Subcutaneous abdominal adipose tissue (tissue), 5 donors: Measurements from ENCODE around the gene PALLD.
"Not testable (repeated sequence)": the region's sequence is repeated elsewhere in the genome, so short reads cannot be mapped to it uniquely, and the experiment has no call there.

ENCODE experiments used
- H3K27ac ChIP-seq: one replicate; pipeline ENCODE4 v1.7.0; 2013; ENCODE audit warnings: low read depth, mild to moderate bottlenecking, inconsistent platforms, low read length, moderate library complexity
- H3K27me3 ChIP-seq, 5 donors: one replicate each; pipeline ENCODE4 v1.7.0; 2013; ENCODE audit warnings: low read length in 5 of 5, inconsistent platforms in 1 of 5; ENCODE audit not compliant: control insufficient read depth in 5 of 5, insufficient read depth in 4 of 5
- H3K36me3 ChIP-seq, 5 donors: one replicate each; pipeline ENCODE4 v1.7.0; 2013; ENCODE audit warnings: low read length in 5 of 5; ENCODE audit not compliant: control insufficient read depth in 5 of 5, insufficient read depth in 5 of 5
- H3K4me1 ChIP-seq, 5 donors: one replicate each; pipeline ENCODE4 v1.7.0; 2013; ENCODE audit warnings: low read length in 5 of 5, mild to moderate bottlenecking in 3 of 5, moderate library complexity in 1 of 5; ENCODE audit not compliant: control insufficient read depth in 5 of 5, insufficient read depth in 5 of 5
- H3K4me3 ChIP-seq, 5 donors: one replicate each; pipeline ENCODE4 v1.7.0; 2013; ENCODE audit warnings: low read length in 5 of 5, low read depth in 1 of 5
- H3K9ac ChIP-seq, 5 donors: one replicate each; pipeline ENCODE4 v1.7.0; 2013; ENCODE audit warnings: low read length in 5 of 5, mild to moderate bottlenecking in 4 of 5, moderate library complexity in 3 of 5
- H3K9me3 ChIP-seq, 5 donors: one replicate each; pipeline ENCODE4 v1.7.0; 2013; ENCODE audit warnings: low read length in 5 of 5; ENCODE audit not compliant: control insufficient read depth in 5 of 5
- donor health status: healthy.
- donor health status: healthy.
- donor health status: healthy.
- donor health status: healthy.
- donor health status: healthy.

PALLD gene

GRCh38 chr4:168717847-168718246 is 221.0 kb downstream of the PALLD start:
- H3K27me3 ChIP-seq = no peaks in the 10 kb centered on the region
- H3K27ac ChIP-seq = no peak overlapping the region
- H3K9me3 ChIP-seq = no peaks in the 10 kb centered on the region
- H3K36me3 ChIP-seq = no peaks in the 10 kb centered on the region
- H3K9ac ChIP-seq = no peak overlapping the region
- no peak overlapping the region for H3K4me3 ChIP-seq
- H3K4me1 ChIP-seq = peaks cover 0 to 3% (median 0%) of the 10 kb centered on the region in 5 donors

DNA sequence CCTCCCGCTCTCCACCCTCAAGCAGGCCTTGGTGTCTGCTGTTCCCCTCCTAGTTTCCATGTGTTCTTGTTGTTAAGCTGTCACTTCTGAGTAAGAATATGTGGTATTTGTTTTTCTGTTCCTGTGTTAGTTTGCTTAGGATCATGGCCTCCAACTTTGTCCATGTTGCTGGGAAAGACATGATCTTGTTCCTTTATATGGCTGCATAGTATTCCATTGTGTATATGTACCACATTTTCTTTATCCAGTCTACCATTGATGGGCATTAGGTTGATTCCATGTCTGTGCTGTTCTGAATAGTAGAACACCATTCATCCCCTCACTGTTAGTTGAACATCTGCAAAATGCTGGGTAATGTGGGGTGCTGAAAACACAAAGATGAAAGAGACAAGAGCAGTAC is 222.9 kb downstream of the PALLD start:
- no peaks in the 10 kb centered on the region for H3K9me3 ChIP-seq
- H3K9ac ChIP-seq = no peak overlapping the region
- peaks cover 0 to 11% (median 5%) of the 10 kb centered on the region in 5 donors for H3K4me1 ChIP-seq
- no peak overlapping the region for H3K27ac ChIP-seq
- H3K36me3 ChIP-seq = no peaks in the 10 kb centered on the region
- no peaks in the 10 kb centered on the region for H3K27me3 ChIP-seq
- no peak overlapping the region for H3K4me3 ChIP-seq

DNA sequence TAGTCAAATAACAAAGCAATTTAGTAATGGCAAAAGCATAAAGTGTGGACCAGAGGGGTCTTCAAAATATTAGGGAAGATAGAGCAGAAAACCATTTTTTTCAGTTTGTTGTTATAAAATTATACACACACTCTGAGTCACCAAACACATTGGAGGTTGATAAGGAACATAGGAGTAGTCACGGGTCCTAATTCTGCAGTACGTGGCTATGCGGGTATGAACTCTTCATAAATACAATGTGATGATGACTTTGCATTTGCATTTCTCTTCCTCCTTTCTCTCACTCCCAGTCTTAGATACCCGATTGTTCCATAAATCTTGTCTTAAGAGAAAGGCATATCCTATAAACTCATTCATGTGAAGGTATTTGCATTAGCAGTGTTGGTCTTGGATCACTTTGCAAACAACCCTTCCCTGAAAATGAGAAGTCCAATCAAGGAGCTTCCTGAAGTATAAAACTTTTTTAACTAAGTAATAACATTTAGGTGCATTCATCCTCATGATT is 223.6 kb downstream of the PALLD start:
- H3K9ac ChIP-seq = no peak overlapping the region
- H3K4me1 ChIP-seq = peaks cover 0 to 11% (median 5%) of the 10 kb centered on the region in 5 donors
- no peaks in the 10 kb centered on the region for H3K36me3 ChIP-seq
- H3K27me3 ChIP-seq = no peaks in the 10 kb centered on the region
- no peaks in the 10 kb centered on the region for H3K9me3 ChIP-seq
- no peak overlapping the region for H3K4me3 ChIP-seq
- H3K27ac ChIP-seq = no peak overlapping the region

DNA sequence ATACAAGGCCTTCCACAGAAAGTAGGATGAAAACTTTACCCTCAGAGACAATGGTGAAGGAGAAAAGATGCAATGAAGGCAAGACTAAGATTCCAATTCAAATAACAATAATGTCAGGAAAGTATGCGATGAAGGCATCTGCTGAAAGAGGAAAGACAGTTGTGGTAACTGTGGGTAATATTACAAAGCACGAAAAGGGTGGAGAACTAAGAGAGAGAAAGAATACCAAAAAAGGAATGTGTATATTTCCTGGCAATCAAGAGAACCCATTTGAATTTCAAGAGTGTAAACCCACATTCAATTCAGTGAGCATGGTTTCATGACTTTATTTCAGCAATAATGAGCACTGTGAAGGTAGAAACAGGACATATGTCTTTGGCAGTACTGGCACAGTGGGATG is 225.5 kb downstream of the PALLD start:
- peaks cover 0 to 6% (median 0%) of the 10 kb centered on the region in 5 donors for H3K9me3 ChIP-seq
- H3K27ac ChIP-seq = no peak overlapping the region
- H3K27me3 ChIP-seq = no peaks in the 10 kb centered on the region
- no peaks in the 10 kb centered on the region for H3K36me3 ChIP-seq
- H3K4me1 ChIP-seq = peaks cover 0 to 11% (median 5%) of the 10 kb centered on the region in 5 donors
- no peak overlapping the region for H3K4me3 ChIP-seq
- H3K9ac ChIP-seq = no peak overlapping the region

DNA sequence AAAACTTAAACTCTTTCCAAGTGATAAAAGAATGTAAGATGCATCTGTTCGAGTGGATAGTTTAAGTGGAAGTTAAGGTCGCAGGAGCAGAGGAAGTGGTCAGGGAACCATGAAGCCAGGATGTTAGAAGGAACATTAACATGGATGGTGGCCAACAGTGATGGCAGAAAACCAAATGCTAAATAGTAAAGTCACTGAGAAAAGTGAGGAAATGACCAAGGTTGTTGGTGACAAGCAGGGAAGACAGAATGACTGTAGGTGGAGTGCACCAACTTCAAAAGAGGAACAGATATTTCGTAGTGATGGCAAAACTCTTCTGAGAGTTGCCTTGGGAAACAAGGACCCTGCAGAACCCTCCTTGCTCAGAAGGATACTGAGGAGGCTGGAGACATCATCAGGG is 226.2 kb downstream of the PALLD start:
- peaks cover 0 to 7% (median 0%) of the 10 kb centered on the region in 5 donors for H3K9me3 ChIP-seq
- H3K4me1 ChIP-seq = peaks cover 0 to 11% (median 5%) of the 10 kb centered on the region in 5 donors
- no peak overlapping the region for H3K4me3 ChIP-seq
- no peak overlapping the region for H3K9ac ChIP-seq
- no peak overlapping the region for H3K27ac ChIP-seq
- H3K27me3 ChIP-seq = no peaks in the 10 kb centered on the region
- no peaks in the 10 kb centered on the region for H3K36me3 ChIP-seq

GRCh38 chr4:168723569-168723968 is 226.7 kb downstream of the PALLD start:
- Histone ChIP-seq H3K36me3 (no peaks in the 10 kb centered on the region), H3K27ac (no peak overlapping the region)

GRCh38 chr4:168724243-168724642 is 227.4 kb downstream of the PALLD start:
- H3K36me3 ChIP-seq = no peaks in the 10 kb centered on the region
- no peak overlapping the region for H3K9ac ChIP-seq
- no peak overlapping the region for H3K27ac ChIP-seq
- peaks cover 0 to 11% (median 5%) of the 10 kb centered on the region in 5 donors for H3K4me1 ChIP-seq
- no peaks in the 10 kb centered on the region for H3K27me3 ChIP-seq
- H3K4me3 ChIP-seq = no peak overlapping the region
- H3K9me3 ChIP-seq = peaks cover 0 to 7% (median 0%) of the 10 kb centered on the region in 5 donors

More at GRCh38 chr4:168723569-168723968, 226.7 kb downstream of the PALLD start:
- Histone ChIP-seq H3K9ac (no peak overlapping the region), H3K4me1 (peaks cover 0 to 11% (median 5%) of the 10 kb centered on the region in 5 donors), H3K27me3 (no peaks in the 10 kb centered on the region), H3K9me3 (peaks cover 0 to 7% (median 0%) of the 10 kb centered on the region in 5 donors), H3K4me3 (no peak overlapping the region)

DNA sequence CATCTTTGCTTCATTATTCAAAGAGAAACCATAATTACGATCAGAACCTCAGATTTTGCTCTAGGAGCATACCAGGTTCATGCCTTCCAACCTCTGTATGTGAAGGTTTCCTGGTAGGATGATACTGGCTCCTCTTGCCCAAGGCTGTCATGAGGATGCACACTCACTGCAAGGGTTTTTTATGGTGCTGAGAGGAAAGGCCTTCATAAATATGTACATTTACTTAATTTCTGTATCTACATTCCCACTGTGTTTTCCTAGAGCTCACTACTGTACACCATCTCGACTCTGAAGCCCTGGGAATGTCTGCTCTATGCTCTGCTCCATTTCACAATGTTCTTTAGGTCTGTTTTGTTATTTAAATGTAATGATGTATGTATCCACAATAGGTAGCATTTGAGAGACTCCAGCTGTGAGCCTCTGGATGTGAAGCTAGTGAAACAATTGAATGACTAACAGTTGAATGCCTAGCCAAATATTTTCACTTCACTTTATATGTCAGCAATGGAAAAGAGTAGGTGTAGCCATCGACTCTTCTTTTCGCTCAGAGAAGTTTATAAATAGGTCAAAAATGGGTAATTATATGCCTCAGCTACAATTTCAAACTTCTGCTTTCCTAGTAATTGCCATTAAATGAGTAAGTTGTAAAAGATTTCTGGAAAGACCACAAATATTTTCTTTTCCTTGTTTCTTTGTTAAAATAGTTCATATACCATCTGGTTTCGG is 228.0 kb downstream of the PALLD start:
- no peak overlapping the region for H3K27ac ChIP-seq
- H3K36me3 ChIP-seq = no peaks in the 10 kb centered on the region
- no peaks in the 10 kb centered on the region for H3K27me3 ChIP-seq
- peaks cover 0 to 11% (median 5%) of the 10 kb centered on the region in 5 donors for H3K4me1 ChIP-seq
- H3K9ac ChIP-seq = no peak overlapping the region
- no peak overlapping the region for H3K4me3 ChIP-seq
- H3K9me3 ChIP-seq = peaks cover 0 to 7% (median 0%) of the 10 kb centered on the region in 5 donors

DNA sequence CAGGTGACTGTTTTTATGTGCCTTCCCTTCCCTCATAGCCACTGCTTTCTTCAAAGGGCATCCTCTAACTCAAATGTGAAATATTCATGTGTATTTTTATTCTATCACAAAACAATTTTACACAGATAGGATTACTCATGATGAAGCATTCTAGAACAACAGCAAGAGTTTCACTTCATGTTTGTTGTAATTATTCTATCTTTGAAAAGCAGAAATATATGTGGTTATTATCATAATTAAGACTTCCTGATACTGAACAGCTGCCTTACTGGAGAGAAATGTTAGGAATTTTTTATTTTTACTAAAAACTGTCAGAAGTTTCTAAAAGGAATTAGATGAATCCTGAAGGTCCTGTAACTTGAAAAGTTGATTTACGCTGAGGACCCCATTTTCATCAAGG is 229.1 kb downstream of the PALLD start:
- no peak overlapping the region for H3K27ac ChIP-seq

GRCh38 chr4:168727181-168727580 is 230.3 kb downstream of the PALLD start:
- H3K36me3 ChIP-seq = not testable (repeated sequence)

More for the DNA sequence above, 229.1 kb downstream of the PALLD start:
- Histone ChIP-seq H3K36me3 (no peaks in the 10 kb centered on the region), H3K9ac (no peak overlapping the region), H3K4me1 (peaks cover 0 to 11% (median 5%) of the 10 kb centered on the region in 5 donors), H3K4me3 (no peak overlapping the region), H3K9me3 (peaks cover 0 to 7% (median 0%) of the 10 kb centered on the region in 5 donors), H3K27me3 (no peaks in the 10 kb centered on the region)

More at GRCh38 chr4:168727181-168727580, 230.3 kb downstream of the PALLD start:
- peaks cover 0 to 11% (median 5%) of the 10 kb centered on the region in 5 donors for H3K4me1 ChIP-seq
- H3K27ac ChIP-seq, H3K9me3 ChIP-seq, H3K27me3 ChIP-seq, H3K4me3 ChIP-seq, H3K9ac ChIP-seq: not testable (repeated sequence)
